IPS-NIHi11 (cell line): ENCODE measurements around the gene PRKG1.

ENCODE experiments used
- DNase-seq: peaks from one replicate; pipeline ENCODE4 v3.0.0; 2012; ENCODE audit warnings: mixed read lengths, low spot score

PRKG1 gene

DNA sequence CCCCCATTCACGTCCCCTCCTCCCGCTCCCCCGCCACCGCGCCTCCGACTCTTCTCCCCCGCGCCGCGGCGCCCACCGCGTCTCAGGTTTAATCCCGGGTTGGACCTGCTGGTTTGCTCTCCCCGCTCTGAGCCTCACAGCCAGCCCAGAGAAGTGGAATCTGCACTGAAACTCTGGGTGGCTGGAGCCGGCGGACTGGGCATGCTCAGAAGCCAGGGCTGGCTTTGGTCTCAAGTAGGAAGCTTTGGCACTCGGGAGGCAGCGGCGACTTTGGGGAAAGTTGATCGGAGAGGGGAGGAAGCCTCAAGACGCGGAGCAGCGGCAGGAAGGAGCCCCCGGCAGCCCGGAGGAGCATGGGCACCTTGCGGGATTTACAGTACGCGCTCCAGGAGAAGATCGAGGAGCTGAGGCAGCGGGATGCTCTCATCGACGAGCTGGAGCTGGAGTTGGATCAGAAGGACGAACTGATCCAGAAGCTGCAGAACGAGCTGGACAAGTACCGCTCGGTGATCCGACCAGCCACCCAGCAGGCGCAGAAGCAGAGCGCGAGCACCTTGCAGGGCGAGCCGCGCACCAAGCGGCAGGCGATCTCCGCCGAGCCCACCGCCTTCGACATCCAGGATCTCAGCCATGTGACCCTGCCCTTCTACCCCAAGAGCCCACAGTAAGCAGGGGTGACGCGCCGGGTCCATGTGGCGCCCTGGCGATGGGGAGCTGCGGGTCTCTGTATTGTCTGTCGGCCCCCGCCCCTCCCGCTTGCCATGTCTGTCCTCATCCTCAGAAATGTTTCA is at the start of gene PRKG1:
Gene PRKG1, plus strand, starts transcription at position 250 of the 791 bp plus-strand sequence.
- DNase-seq, result peak; percentile 80

DNA sequence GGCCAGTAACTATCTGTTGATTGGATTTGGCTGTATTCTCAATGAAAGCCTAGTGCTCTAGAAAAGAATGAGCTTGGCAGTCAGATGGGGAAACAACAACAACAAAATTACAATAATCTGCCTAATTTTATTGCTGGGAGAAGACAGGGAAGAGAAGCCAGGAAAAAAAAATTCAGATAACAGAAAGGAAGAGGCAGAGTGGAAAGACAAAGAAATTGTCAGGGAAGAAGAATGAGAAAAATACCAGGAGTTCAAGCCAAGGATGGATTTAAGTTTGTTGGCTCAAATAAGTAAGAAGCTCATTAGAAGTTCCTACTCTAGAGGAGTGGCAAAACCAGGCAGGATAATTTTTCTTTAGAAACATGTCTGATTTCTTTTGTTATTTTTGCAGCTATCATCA is 45.9 kb upstream of the PRKG1 start:
- DNase-seq, result no peak

DNA sequence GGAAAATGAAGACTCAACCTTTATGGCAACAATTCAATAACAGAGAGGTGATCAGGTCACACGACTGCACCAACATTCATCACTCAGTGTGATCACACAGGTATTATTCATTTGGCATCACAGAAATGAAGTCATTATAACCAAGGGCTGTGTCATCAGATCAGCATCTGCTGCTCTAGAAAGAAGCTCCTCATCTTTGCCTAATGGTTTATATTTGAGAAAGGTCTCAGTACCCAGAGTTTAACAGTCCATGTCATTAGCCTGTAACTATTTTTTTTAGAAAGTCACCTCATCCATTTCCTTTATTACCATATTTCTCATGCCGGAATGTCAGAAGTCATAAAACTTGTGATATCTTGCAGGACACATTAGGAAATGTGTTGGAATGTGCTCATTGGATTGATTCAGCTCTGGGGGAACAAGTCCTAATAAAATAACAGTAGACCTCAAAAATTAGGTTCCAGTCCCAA is 45.1 kb upstream of the PRKG1 start:
- DNase-seq, result no peak

DNA sequence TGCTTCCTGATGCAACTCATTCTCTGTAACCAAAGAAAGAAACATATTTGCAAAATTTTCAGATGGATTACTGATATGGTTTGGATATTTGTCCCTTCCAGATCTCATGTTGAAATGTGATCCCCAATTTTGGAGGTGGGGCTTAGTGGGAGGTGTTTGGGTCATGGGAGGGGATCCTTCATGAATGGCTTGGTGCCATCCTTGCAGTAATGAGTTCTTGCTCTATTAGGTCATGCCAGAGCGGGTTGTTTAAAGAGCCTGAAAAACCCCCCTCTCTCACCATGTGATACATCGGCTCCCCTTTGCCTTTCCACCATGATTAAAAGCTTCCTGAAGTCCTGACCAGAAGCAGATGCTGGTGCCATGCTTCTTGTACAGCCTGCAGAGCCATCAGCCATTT is 43.8 kb upstream of the PRKG1 start:
- no peak for DNase-seq

DNA sequence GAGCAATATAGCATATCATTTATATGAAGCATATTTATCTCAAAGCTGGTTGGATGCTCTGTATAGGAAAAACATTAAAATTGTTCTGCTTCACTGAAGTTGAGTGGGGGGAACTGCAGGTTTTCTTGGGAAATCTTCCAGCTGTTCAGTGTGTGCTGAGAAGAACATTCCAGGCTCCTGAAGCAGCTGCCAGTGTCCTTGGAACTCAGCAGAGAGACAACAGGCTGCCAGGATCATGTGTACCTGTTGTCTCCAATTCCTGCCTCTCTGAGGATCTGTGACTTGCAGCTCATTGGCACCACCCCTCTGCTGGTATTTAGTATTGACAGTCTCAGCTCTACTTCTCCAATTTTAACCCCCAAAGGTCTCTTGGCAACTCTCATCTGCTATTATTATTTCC is 42.3 kb upstream of the PRKG1 start:
- DNase-seq, result peak; percentile 33

DNA sequence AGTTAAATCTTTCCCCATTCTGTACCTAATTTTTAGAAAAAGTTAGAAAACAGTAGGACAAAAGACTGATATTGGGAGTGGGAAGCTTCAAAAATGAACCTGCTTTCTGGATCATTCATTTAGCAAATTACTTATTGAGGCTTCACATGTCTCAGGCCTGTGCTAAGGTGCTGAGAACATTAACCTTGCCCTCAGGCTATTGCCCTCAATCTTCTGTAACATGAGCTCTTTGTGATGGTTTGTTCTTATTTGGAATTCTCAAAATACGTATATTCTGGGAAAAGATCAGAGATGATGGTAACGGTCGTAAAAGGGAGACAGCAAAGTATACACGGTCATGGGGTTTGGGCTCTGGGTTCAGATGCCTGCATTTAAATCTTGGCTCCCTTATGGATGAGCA is 39.5 kb upstream of the PRKG1 start:
- no peak for DNase-seq

DNA sequence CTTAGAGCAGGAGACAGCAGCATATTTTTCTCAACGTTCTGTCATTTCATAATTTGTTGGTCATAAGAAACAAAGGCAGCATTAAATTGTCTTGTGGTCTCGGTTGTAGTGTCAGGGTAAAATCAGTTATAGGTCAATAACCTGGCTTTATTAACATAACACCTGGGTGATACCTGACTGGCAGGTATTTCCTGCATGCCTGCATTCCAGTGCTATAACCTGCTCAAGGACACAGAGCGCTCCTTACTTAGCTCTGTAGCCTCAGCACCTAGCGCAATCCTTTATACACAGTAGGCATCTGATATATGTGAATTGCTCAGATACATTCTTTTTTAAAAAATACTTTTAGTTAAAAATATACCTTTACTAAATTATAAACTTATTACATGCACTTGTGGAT is 38.9 kb upstream of the PRKG1 start:
- DNase-seq, result no peak

DNA sequence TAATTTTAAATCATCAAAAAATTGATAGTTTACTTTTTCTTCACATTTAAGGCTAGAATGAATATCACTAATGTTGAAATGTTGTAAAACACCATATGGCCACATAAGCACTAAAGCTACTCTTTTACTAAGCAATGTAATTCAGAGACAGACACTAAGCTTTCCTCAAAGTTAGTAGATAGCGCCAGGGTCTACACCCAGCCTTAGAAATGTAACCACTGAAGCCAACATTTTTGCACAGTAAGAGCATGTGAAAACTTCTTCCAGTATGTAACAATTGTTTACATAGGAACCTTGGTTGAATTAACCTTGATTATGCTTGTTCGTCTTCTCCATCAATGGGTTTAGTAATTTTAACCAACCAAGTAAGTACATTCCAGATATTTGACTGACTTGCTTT is 28.4 kb upstream of the PRKG1 start:
- DNase-seq, result no peak

DNA sequence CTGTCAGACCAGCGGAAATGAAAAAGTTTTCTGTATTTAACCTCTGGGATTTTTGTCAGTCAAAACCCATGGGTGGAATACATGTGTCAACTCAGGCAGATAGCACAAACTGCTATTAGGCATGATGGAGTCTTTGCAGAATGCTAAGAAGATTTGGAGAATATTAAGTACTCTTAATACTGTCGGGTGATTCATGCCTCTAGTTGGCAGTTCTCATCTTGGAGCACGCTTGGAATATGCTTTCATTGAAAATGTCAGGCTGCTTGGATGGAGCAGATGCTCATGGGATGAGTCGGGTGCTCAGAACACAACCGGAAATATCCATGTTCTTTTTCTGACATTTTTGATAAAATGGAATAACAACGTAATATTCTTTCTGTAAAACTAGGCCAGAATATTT is 27.6 kb upstream of the PRKG1 start:
- no peak for DNase-seq

DNA sequence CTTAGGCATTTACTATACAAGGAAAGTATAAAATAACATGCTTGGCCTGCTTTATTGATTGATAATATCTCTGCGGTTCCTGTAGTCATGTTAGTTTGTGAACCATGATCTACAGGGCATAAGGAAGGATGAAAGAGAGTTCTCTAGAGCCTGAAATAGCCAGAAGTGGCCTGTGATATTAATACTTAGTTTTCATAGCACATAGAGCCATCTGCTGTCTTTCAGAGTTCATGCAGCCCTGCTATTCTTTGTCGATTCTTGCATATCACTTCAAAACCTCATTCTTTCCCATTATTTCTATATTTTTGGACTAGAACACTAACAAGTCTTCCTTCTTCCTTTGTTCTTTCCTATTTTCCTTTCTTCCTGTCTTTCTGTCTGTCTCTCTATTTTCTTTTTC is 26.4 kb upstream of the PRKG1 start:
- DNase-seq, result no peak

DNA sequence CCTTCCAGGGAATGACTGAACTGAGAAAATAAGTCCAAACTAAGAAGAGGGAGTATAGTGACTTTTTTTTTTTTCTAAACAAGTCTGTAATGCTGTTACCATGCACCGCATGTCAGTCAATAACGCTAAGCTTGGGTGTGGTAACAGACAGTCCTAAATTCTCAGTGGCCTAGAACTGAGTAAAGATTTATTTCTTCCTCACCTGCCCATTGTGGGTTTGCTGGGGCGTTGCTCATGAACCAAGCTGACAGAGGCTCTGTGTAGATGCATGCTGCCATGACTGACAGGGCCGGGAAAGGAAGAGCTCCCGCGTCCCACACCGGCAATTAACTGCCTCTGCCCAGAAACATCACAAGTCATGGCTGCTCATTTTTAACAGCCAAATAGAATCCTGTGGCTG is 25.5 kb upstream of the PRKG1 start:
- no peak for DNase-seq

DNA sequence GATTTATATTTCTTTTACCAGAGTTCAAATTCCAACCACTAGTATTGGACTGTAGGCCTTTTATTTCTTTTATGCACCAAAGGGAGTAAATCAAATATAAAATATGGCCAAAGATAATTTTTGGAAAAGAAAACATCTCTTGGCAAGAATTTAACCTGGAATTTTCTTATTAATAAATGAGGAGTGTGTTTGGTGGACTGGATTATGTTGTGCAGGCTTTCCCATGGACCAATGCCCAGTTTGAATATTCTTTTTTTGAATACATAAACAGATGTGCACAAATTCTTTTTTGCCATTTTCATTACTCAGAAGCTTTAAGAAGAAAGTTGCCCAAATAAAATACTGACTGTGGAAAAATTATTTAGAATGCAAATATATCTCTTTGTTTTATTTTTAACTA is 22.1 kb upstream of the PRKG1 start:
- DNase-seq, result no peak

DNA sequence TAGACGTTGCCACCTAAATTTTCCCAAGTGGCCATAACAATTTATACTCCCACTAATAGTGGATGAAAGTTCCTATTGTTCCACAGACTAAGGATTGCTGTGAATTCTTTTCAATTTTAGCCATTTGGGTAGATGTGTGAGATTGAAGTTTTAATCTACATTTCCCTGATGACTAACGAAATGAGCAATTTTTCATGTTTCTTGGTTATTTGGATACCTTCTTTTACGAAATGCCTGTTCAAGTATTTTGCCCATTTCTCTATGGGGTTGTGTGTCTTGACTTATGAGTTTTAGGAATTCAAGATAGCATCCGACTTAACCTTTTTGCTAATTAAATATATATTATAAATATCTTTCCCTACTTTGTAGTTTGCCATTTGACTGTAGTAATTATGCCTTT is 16.4 kb upstream of the PRKG1 start:
- no peak for DNase-seq

DNA sequence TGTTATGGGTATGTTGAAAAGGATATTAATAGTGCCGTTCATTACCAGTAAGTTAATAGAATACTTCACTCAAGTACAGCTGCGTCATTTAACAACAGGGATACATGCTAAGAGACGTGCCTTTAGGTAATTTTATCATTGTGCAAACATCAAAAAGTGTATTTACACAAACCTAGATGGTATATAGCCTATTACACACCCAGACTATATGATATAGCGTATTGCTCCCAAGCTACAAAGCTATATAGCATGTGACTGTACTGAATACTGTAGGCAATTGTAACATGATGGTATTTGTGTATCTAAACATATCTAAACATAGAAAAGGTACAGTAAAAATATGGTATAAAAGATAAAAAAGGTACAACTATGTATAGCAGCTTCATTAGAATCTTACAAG is 11.1 kb upstream of the PRKG1 start:
- DNase-seq, result no peak

DNA sequence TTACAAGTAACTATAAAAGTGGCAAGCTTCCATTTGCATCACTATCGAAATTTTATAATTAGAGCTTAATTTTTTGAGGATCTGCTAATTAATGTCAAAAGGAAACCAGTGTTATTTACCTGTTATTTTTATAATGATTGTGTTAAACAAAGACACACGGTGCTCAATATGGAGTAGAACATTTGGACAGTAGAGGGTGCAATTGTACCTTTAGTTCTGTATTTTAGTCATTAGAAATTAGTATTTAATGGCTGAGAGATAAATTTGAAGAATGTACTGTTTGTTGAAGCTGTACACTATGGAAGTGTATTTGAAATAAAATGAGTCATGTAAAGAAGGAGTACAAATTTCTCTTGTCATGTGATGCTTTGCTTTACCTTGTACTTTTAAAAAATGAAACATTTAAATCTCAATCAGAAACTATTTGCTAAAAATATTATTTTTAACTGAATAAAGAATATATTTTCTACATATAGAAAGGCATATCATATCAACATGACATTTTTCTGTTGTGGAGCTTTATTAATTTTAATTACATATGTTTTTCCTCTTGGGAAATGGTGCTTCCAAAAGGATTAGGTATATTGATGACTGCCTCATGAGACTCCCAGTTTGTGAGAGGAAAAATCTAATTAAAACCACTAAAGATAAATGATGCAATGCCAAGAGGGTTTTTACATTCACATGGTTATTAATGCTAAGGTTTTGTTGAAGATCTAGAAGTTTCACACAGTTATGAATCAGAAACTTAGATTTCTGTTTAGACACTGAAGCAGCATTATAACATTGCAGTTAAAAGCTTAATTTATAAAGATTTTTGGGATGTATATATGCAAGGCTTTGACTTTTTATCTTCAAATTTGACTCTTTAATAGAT is 10.4 kb upstream of the PRKG1 start:
- DNase-seq, result no peak

DNA sequence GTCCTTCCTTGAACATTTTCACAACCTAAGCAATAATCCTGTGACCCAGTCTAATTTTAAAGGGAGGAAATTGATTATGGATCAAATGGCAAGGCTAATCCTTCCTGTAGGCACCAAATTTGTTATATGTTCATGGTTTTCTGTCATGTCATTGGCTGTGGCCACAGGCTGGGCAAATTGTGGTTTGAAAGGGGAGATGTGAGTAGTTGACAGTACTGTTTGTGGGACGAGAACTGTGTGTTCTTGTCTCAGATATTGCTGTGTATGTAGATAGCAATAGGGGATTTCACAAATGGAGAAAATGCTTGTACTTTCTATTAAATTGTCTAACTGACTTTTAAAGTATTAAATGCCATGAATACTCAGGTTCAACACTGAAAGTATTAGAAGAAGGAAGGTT is 8.1 kb upstream of the PRKG1 start:
- no peak for DNase-seq

DNA sequence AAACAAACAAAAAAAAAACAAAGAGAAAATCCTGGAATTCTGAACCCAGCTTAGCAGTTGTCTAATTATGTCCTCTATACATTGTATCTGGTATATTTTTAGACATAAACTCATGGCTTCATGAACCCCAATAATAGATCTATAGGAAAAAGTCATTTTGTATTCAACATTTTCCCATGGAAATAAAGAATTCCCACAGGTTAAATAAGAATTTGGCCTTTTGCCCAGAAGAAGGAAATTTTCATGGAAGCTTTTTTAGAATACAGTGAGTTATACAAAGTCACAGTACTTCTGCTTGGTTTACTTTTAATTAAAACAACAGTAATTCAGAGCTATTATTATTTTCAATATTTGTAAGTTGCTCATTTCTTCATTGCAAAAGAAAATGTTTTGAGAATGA is 2.1 kb upstream of the PRKG1 start:
- DNase-seq, result no peak

DNA sequence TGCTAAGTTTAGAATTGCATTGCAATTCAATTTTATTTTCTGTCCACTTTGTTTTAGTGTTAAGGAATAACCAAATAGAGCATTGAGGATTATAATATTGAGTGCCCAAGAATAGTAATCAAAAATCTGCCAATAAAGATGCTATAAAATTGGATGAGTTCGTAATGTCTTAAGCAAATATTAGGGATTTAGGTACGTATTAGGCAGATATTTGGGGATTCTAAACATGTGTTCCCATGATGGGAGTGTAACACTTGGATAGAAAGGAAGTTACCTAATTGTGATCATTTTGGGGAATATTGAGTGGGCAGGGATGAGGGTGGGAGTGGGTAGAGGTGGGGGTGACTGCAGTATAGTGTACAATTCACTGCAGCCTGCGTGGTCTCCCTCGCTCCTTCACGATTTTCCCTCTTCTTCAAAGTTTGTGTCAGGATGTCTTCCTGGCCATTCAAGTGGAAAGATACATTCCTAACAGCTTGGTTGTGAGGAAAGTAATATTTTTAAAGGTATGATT is 1.3 kb upstream of the PRKG1 start:
- DNase-seq, result no peak

DNA sequence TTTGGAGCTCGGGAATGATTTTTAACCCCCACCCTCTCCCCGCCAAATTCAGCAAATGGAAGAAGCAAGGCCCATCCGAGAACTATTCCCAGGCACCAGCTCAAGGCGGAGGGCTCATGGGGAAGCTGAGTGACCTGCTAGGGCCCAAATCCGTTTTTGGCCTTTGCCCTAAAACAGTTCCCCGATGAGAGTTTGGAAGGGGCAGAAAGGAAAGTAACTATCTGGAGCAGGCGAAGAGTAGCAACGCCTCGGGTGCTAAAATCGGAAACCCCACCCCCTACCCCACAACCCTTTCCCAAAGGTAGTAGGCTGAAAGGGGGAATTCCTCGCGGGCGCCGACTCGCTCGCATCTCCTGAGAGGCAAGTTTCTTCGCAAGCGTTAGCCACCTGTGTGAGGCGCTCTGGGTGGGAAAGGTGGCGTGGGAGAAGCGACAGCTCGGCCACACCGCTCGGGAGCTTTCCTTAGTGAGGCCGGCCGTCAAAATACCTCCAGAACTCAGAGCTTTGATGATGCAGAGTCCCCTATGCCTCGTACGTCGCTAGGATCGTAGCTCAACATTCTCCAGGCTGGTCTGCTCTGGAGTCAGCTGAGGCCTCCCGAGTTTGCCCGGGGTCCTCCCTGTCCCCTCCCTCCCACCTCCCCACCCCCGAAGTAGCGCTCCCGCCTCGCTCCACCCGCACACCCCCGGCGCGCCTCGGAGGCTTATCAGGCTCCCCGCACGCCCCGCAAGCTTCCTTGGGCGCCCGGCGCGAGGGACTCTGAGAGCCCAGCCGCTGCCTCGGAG is 642 bp upstream of the PRKG1 start:
- DNase-seq, result peak; percentile 61

DNA sequence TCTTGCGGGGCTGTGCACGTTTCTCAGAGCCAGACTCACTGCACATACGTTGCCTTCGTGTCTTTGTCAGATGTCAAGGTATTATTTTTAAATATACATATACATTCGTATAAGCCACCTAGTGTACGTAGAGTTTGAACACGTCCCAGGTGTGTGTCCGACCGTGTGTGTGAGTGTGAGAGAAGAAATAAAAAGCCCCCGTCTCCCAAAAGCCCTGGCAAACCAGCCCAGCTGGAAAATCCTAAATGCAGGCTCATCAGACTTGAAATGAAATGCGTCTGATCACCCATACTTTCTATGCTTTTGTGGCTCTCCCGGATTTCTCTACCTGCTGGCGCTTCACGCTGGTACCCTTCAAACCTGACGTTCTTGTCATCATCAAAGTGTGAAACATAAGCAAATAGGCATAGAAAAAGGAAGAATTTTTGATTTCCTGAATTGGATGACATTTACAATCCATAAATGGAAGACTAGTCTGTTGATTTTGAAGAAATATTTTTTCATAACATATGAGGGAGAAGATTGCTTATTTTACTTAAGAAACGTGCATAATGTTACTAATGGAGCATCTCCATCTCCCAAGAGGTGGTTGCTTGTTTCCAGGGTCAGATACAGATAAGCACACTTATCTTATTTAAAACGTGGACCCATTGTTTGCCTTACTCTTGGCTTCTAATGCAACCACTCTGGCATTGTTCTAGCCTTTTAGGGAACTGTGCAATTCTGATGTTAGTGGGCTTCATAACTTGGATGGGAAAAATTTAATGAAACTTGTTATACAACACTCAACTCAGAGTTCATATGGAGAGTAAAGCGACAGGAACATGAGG is 971 bp downstream of the PRKG1 start:
- DNase-seq, result no peak

DNA sequence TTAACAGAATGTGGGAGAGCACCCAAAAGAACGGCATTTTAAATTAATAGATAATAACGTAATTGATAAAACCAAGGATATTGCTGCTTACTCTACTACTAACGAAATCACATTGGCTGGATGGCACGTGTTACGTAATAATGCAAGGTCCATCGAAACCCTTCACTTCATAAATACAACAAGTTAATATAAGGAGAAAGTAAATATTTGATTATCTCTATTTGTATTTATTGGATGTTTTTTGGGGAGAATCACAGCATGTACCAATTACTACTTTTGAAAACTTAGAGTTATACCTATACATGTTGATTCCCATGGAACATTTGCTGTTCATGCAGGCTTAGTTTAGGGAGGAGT is 1.6 kb downstream of the PRKG1 start:
- DNase-seq, result no peak
